Measurements from ENCODE around the gene CDH4.

The CDH4 gene

DNA sequence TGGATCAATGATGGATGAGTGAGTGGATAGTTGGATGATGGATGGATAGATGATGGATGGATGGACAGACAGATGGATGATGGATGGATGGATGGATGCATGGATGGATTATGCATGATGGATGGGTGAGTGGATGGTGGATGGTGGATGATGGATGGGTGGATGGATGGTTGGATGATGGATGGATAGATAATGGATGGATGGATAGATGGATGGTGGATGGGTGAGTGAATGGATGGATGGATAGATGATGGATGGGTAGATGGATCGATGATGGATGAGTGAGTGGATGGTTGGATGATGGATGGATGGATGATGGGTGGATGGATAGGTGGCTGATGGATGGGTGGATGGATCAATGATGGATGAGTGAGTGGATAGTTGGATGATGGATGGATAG, 637.6 kb downstream of the CDH4 start:
- no peak for DNase-seq (ENCODE audit: low read depth in 2 of 2)

DNA sequence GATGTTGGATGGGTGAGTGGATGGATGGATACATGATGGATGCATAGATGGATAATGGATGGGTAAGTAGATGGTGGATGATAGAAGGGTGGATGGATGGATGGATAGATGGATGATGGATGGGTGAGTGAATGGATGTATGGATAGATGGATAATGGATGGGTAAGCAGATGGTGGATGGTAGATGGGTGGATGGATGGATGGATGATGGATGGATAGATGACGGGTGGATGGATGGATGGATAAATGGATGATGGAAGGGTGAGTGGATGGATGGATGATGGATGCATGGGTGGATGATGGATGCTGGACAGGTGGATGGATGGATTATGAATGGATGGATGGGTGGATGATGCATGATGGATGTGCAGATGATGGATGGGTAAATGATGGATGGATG, 638.1 kb downstream of the CDH4 start:
- no peak for DNase-seq (ENCODE audit: low read depth in 2 of 2)

DNA sequence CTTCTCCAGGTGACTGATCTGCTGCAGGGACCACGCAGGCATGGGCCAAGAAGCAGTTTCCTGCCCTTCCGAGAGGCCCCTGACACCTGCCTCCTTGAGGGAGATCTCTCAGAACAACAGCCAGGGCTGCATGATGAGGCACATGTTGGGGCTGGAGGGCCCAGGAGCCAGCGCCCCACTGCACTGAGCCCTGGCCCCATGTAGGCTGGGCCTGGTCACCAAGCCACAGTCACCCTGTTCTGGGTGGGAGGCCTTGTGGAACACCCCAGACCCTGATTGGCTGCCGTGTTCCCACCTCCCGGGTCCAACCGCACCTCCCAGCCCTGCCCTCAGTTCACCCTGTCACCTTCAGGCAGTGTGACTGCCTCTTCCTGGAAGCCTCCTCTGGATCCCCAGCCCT, 639.4 kb downstream of the CDH4 start:
- no peak for DNase-seq (ENCODE audit: low read depth in 2 of 2)

DNA sequence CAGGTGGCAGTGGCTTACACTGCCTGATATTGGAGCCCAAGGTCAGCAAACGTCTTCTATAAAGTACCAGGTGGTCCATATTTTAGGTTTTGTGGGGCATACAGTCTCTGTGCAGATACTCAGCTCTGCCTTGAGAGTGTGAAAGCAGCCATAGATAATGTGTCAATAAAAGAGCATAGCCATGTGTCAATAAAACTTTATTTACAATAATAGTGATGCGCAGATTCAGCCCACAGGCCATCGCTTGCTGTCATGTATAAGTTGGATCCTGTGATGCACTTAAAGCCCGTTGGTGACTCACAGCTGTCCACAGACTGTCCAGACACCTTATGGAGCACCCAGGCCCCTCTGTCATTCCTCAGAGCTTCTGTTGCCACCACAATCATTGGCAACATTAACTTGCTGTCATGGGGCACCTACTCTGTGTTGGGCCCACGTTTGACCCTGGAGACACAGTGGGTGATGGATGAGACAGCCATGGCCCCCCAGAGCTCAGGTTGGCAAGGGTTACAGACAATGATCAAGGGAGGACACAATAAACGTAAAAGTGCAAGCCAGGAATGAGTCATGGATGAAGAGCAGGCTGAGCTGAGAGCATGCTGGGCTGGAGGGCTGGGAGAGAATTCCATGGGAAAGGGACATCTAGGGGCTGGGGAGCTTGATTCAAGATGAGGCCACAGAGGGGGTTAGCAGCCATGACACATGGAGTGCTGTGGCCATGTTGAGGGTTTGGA, 640.0 kb downstream of the CDH4 start:
- DNase-seq (ENCODE audit: low read depth in 2 of 2) = no peak

DNA sequence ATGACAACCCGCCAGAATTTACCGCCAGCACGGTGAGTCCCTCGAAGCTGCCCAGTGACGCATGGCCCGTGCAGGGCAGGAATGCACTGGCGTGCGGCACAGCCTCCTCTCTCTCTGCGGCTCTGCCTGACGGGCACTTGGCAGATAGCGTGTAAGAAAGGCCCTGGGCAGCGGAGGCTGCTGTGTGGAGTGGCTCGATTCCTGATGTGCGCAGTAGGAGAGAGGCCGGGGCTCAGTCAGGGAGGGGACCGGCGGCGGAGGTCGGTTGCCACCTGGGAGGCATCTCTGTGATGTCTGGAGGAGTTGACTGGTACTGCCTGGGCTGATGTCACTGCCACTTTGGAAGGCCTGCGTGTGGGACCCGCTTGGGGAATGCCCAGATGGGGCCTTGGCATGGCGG, 643.0 kb downstream of the CDH4 start:
- no peak for DNase-seq (ENCODE audit: low read depth in 2 of 2)

DNA sequence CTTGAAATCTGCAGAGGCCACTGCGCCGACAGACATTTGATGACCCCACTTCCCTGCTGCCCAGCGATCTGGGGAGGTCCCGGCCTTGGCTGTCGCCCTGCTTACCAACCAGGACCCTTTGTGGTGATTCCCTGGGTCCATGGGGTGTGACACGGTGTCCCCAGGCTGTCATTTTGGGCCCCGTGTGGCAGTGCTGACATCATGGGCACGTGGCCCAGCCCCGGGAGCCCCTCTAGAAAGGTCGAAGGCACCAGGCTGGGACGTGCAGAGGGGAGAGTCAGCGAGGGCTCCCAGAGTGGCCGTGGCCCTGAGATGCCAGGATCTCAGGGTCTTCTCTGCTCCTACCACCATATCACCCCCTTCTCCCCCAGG, 643.6 kb downstream of the CDH4 start:
- DNase-seq (ENCODE audit: low read depth in 2 of 2) = no peak

DNA sequence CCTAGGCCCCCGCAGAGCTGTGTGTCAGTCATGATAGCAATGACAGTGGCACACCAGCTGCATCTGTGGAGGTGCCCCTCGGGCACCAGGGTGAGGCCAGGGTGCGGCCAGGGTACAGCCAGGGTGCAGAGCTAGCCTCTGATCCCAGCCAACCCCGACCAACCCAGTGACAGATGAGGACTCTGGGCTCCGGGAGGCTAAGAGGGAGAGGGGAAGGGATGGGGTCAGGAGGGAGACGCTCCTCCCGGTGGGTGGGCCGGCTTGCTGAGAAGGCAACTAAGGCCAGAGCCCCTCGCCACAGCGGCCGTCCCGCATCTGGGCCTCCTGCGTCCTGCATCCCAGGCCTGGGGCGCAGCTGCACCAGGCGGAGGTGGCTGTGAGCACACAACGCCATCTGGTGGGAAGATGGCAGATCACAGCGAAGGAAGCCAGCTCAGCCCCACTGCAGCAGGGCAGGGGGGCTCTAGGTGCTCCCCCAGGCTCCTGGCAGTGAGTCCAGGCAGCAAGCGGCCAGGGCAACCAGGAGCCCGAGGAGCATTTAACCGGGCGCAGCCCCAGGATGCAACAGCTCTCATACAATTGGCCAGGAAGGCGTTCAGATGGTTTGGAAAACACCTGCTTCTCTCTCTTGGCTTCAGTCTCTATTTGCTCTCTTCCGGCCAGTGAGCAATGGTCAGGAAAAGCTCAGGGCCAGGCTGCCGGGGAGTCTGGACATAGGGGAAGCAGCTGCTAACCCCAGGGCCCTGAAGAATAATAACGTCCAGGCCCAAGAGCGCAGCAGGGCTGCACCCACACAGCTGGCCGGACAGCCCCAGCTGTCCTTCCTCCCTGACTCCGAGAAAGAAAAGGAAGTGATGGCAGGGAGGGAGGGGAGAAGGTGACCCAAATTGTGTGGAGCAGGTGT, 644.2 kb downstream of the CDH4 start:
- peak in 1 of 2 experiments; percentile 15 for DNase-seq (ENCODE audit: low read depth in 2 of 2)

DNA sequence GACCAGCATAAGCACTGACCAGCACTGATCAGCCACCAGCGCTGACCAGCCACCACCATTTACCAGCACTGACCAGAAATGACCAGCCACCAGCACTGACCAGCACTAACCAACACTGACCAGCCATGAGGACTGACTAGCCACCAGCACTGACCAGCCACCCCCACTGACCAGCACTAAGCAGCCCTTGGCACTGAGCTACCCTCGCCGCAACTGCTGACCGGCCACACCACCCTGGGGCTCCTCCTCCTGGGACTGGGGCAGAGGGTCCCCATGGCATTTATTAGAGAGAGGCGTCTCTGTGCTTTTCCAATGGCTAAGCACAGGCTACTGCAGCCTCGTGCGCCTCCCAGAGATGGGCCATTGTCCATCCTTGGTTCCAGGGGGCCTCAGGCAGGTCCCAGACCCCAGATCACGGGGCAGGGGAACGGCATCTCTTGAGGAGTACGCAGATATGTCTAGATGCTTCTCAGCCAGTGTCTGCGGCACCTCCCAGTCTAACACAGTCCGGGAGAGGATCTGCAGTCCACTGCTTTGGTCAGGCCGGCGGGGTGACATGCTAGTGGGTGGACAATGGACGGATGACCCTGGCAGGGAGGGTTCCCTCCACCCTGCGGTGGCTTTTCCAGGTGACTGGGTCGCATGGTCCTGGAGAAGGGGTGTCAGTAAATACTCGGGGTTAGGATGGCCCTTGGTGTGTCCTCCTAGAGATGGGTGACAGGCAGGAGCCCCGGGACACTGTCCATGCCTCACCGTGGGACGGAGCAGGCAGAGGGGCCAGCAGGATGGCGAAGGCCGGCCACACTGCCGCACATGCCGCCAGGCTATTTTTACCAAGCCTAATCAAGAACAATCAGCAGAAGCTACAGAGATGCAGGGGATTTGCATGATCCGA, 645.6 kb downstream of the CDH4 start:
- DNase-seq (ENCODE audit: low read depth in 2 of 2) = no peak

DNA sequence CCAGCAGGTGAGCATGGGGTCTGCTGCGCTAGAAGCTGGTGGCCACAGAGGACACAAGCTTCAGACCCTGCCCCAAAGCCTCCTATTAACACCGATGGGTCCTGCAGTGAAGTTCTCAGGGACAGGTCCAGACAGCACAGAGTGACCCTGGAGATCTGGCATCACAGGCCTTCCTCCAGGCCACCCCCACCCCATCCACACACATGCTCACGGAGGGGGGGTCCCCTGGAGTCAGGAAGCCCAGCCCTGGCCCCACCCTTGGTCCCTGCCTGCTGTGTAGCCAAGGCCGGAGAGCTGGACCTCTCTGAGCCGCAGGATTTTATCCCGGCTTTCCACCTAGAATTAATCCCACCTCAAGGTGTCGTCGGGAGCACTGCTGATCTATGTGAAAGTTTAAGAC, 646.3 kb downstream of the CDH4 start:
- DNase-seq (ENCODE audit: low read depth in 2 of 2) = no peak

DNA sequence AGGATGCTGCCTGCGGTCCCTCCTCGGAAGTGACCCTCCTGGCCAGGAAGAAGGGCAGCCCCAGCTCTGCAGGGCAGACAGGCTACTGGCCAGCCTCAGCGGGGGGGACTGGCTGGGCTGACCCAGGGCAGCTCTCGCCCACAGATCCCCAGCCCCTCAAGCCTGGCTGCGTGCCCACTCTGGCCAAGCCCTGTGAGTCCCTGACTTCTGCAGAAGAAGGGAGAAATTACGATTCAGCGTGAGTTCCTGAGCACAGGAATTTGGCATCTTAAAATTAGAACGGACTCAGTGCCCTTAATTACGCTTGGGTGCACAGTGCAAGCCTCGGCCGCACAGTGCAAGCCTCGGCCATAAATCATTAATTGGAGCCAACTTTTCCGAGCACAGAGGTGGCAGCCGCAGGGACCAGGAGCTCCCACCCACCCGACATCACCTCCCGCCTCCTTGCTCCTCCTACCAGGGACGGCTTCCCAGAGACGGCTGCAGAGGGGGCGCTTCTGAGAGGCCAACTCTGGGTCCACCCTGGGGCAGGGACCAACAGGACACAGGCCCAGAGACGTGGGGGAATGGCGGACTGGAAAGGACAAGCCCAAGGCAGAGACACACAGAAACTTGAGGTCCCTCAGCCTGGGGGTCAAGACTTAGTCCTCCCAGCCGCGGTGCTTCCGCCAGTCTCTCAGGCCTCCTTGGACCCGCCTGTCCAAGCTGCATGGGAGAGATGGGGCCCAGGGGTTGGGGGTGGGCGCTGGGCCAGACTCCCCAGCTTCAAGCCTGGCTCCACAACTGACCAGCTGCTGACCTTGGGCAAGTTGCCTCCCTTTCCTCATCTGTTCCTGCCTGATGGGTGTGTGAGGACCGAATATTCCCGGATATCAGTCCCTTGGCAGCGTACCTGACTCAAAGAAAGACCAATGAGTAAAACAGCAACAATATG, 648.2 kb downstream of the CDH4 start:
- no peak for DNase-seq (ENCODE audit: low read depth in 2 of 2)

DNA sequence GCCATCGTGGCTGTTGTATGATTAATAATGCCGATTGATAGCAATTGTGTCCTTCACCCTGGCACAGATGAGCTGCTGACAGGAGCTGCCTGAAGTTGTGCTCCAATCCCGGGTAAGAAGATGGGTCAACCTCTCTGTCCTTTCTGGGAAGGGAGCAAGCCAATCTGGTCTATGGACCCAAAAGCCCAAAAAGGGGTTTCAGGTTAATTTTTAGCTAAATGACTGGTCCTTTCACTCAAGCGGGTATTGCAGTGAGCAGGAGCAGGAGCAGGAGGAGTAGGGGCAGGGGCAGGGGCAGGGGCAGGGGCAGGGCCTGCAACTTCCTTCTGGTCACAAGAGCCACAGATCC, 648.9 kb downstream of the CDH4 start:
- no peak for DNase-seq (ENCODE audit: low read depth in 2 of 2)

DNA sequence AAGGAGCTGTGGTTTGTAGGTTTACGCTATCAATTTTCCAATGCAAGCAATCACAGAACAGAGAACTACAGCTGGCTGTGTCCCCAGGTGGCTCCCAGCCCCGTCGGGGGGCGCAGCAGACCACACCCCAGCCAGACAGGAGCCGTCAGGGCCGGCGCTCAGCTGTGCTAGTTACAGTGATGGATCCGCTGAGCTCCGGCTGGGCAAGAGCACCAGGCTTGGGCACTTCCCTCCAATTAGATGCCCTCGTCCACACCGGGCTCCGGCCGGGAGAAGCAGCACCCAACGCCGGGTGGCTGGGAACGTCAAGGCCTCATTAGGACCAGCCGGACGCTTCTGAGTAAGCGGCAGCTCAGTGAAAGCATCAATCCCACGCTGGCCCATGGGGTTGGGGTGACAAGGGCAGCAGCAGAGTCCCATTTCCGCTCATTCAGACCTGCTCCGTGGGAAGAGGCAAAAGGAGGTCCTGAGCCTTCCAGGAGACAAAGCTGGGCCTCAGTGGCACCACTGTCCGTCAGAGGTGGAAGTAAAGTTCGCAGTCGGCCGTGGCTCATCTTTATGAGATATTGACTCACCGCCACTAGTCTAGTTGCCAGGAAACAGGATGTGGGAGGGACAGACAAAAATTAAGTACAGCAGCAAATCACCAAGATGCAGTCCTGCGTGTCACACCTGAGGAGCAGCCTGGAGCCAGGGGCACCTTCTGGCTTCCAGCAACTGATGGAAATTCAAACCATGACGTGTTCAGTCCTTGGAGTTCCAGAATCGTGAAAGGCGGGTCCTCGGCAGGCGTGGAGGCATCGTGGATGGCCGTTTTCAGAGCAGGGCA, 649.5 kb downstream of the CDH4 start:
- no peak for DNase-seq (ENCODE audit: low read depth in 2 of 2)

DNA sequence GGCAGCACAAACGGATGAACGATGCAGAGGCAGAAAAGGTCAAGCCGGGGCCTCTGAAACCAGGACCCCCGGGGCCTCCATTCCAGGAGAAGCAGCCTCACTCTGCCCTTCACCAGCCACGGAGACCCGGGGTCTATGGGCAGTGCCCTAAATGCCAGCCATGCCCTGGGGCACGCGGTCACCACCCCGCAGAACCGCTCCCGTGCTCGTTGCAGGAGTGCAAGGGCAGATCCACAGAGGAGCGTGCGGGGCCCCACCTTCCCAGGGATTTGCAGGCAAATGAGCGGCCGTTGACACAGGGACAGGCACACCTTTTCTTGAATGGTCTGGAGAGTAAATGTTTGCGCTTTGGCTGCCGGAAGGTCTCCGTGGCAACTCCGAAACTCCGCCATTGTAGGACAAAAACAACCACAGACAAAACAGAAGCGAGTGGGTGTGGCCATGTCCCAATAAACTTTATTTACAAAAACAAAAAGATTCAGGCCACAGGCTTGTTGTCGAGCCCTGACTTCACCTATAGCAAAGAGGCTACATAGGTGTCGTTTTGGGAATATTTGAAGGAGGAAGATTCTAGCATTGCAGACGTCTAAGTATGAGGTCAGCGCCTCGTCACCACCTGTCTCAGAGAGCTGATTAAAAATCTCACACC, 650.3 kb downstream of the CDH4 start:
- no peak for DNase-seq (ENCODE audit: low read depth in 2 of 2)

DNA sequence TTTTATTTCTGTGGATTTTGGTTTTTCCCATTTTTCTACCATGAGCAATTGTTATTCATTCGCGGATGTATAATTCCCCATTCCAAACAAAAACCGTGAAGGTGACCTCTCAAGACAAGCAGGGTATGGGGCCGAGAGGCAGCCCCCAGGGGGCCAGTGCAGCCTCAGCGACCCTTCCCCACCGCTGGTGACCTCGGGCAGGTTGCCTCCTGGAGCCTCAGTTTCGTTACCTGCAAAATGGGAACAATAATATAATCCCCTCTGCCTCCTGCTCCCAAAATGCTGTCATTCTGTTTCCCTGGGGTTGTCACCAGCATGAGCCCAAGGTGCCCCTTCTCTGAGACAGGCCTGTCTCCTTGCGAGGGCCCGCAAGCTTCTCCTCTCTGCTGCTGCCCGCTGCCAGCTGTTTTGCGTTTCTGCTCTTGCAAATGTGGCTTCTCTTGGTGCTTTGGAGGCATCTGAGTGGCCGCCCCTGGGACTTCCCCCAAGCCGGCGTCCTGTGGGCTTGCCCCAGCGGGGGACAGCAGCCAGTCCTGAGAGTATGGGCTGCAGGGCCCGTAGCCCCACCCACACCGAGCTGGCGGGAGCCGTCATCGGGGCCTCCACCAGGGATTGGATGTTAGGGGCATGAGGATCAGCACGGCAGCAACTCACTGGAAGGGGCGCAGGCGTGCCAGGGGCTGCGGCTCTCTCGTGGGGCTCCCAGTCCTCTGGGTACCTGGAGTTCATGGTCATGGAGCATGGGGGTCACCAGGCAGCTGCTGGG, 651.7 kb downstream of the CDH4 start:
- DNase-seq (ENCODE audit: low read depth in 2 of 2) = no peak

DNA sequence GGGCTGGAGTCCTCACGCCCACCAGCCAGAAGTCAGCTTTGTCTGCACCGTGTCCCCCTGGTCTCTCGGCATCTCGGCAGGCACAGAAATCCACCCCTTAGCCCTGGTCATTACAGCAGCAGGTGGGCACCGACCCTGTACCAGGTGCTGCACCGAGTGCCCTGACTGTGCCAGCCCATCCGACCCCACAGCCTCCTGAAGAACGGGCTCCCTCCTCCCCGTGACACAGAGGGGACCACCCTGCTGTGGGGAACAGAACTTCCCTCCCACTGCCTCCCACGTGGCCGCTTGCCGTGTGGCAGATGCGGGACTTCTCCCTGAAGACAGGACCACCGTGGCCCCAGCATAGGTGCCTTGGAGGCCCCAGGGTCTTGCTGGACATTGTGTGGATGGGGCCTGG, 652.4 kb downstream of the CDH4 start:
- DNase-seq (ENCODE audit: low read depth in 2 of 2) = no peak

DNA sequence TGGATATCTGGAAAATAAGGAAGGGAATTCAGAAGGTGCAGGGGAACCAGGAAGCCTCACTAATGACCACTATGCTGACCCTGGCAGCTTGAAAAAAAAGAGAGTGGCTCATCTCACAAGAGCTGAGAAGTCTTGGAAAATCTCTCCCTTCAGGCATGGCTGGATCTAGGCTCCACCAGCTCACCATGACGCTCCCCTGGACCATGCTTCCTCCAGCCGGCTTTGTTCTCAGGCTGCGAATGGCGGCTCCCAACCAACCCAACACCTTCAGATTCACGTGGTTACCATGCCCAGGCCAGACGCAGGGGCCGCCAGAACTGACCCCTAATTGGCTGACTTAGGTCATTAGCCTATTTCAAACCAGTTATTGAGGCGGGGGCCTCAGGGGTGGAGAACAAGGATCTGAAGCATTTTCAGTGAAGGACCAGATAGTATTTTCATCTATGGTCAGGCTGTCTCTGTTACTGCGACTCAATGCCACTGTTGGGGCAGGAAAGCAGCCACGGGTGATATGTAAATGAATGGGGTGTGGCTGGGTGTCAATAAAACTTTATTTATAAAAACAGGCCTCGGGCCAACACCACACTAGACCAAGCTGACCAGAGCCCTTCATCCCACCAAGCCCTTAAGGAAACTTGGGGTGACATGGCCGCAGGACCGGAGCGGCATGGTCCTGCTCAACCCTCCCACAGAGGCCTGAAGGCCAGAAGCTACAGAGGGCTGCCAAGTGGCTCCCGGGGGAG, 653.9 kb downstream of the CDH4 start:
- no peak for DNase-seq (ENCODE audit: low read depth in 2 of 2)

DNA sequence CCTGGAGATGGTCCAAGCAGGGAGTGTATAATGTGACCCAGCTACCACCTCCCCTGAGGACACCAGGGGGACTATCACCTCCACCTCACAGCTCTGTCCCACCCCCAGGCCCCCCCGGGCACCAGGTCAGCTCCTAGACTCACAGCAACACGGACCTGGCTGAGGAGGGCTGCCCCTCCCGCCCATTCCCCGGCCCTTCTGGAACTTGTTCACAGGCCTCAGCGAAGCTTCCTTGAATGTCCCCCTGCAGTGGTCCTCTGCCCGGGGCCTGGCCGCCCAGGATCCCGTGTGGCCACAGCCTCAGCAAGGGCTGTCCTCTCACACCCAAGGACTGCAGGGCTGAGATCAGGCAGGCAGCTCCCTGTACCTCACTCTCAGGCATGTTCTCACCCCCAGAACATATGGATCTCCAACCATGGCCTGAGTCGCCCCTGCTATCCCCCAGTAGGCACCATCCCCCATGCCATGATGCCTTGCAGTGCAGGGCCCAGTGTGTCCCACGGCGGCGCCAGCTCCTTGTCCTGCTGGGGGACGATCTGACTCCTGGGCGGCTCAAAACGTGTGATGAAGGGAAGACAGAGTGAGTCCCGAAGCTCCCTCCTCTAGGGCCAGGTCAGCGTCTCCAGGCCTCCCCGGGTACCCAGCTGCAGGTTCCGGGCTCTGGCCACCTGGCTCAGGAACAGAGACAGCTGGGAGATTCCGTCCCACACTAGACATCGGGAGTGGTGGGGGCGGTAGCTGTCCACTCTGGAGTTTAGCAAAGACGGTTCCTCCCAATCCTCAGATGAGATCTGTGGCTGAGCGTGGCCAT, 655.2 kb downstream of the CDH4 start:
- no peak for DNase-seq (ENCODE audit: low read depth in 2 of 2)

Data from fibroblast of skin of left quadriceps (primary cell).